ENCODE data around the gene NT5DC4.

- TF ChIP-seq CTCF (IDR thresholded peaks at IDR 0.05 in 2 of 3, conservative IDR thresholded peaks at IDR 0.05 in 1 of 3; ENCODE audit: borderline replicate concordance in 1 of 3, insufficient read depth in 1 of 3, low read depth in 2 of 3, low read length in 2 of 3) (no peak), ATF3 (IDR thresholded peaks at IDR 0.05) (no peak), POLR2AphosphoS5 (IDR thresholded peaks at IDR 0.05; ENCODE audit: low read depth, low read length) (no peak)
Measured at GRCh38 chr2:112687522-112687921, 33.3 kb upstream of the NT5DC4 start.
